NK-92 (cell line): ENCODE measurements around the gene CYB5R3.
"Not testable (repeated sequence)": the region's sequence is repeated elsewhere in the genome, so short reads cannot be mapped to it uniquely, and the experiment has no call there.

Source experiments
- DNase-seq: peaks from one replicate; lab custom pipeline; 2025; ENCODE audit not compliant: unreplicated experiment; lab: John Stamatoyannopoulos, UW

The CYB5R3 gene

DNA sequence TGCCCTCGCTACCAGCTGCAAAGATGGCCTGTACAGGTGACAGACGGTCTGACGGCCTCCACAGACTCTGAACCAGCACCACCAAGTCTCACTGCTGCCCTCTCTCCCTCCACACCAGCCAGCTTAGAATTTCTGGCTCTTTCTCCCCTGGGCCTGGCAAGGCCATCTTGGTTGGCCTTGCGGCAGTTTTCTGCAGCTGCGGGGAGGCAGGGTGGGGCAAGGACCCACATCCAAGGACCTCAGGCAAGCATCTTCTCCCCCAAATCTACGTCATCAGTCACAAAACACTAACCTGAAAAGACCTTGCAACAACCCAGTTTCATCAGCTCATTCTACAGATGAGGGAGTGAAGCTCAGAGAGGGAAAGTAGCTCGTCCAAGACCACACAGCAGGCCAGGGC lies 22.8 kb downstream of the CYB5R3 start:
- DNase-seq = no peak

DNA sequence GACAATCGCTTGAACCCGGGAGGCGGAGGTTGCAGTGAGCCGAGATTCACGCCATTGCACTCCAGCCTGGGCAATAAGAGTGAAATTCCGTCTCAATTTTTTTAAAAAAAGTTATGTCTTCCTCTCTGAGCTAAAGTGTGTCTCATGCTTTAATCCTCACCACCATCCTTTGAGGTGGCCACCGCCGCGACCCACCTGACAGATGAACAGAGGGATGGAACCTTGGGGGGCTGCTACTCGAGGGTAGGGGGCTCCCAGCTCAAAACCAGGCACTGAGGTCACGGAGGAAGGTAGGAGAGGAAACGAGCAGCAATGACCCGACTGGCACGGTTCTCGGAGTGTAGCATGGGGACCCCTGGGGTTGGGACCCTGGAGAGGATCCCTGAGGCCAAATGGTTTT lies 23.8 kb downstream of the CYB5R3 start:
- DNase-seq = no peak

DNA sequence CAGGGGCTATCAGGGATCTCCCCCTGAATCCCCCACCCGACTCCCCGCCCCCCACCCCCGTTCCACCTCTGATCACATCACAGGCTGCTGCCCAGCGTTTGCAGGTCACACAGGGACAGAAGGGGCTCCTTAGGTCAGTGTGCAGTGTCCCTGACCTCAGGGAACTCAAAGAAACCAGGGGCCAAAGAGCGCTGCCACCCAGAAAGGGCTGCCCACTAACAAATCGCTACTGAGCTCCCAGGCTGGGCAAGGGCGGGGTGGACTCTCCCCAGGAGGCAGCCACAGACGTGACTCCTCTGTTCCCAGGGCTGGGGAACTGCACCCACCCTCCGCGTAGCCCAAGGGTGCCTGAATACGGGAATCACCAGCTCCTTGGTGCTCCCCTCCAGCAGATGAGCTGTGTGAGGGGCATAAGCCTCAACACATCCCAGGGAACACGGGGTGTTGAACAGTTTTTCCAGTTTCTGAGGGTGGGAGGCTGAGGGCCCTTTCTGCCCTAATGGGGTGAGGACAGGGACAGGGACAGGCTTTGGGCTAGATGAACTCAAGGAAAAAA lies 24.6 kb downstream of the CYB5R3 start:
- no peak for DNase-seq

DNA sequence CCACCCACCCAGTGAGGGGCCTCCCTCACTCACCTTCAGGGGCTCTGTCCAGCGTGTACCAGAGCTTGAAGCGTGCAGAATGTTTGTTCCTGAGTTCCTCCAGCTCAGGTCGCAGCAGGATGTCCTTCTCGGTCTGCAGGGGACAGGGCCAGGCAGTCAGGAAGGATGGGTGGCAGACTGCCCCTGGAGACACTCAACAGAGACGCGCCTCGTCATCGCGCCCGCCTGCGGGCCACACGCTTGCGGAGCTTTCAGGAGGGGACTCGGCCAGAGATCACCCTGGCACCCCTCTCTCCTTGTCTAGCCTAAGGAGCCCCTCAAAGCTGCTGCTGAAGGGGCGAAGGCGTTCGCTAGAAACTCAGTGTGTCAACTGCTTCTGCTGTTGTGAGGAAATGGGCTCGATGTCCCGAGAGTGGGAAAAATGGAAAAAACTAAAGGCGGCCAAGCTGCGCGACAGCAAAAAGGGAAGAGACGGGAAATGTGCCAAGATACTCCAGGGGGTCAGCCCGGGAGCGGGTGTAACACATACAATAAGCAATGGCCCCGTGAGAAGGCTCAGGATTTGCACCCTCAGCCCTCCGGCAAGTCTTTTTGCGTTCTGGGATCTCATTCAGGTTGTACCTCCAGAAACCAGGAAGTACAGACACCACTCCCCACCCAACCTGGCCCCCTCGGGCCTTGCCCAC lies 25.3 kb downstream of the CYB5R3 start:
- DNase-seq = no peak

DNA sequence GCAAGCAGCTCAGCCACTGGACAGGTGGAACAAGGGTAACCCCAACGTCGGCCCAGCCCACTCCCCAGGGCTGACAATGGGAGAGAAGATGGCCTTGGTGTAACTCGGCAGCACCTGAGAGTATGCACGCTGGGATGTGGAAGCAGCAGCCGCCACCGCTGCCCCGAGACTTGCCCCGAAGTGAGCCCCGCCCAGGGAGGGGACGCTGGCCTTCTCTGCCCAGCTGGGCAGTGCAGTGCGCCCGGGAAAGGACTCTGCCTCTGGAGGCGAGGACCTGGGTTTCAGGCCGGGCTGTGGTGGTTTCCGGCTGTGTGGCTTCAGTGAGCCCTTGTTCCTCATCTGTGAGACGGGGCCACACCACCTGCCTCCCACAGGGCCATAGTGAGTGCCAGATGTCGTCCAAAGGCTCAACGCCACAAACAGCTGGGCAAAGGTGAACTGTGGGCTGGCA lies 25.9 kb downstream of the CYB5R3 start:
- no peak for DNase-seq

DNA sequence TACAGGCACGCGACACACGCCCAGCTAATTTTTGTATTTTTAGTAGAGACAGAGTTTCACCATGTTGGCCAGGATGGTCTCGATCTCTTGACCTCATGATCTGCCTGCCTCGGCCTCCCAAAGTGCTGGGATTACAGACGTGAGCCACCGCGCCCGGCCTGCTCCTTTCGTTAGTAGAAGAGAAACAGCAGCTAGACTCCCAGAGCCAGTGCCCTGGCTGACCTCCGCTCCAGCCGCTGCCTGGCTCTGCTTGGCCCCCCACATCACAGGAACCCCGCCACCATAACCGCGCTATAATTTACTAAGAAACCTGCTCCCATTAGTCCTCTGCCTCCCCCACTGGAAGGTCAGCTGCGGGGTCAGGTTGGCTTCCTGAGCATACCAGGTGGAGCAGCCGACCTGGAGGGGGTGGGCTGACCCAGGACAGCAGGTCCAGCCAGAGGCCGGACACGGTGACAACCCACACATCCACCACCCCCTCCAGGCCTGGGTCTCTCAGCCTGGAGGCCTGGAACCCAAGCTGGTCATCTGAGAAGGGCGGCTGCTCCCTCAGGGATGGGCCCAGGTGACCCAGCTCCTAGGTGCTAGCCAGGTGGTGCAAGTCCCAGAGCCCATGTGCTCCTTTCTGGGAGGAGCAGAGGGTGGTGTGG lies 27.0 kb downstream of the CYB5R3 start:
- DNase-seq = no peak

DNA sequence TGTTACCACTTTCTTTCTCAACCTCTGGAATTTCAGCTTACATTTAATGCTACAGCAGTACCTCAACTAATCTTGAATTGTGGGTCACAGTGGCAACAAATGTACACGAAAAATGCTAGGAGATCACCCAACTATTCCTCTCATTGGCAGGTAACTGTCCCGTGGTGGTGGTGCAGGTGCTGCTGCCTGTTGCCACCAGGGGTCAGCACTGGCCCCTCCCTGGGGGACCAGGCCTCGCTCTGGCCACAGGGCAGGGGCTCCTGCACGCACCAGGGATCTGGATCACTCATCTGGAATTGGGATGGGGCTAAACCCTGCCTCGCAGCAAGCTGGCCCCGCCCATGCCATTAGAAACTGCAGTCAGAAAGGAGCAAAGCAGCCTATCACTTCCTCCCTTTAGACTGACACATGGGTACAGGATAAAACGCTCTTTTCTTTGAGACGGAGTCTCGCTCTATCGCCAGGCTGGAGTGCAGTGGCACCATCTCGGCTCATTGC lies 27.6 kb downstream of the CYB5R3 start:
- DNase-seq = no peak

DNA sequence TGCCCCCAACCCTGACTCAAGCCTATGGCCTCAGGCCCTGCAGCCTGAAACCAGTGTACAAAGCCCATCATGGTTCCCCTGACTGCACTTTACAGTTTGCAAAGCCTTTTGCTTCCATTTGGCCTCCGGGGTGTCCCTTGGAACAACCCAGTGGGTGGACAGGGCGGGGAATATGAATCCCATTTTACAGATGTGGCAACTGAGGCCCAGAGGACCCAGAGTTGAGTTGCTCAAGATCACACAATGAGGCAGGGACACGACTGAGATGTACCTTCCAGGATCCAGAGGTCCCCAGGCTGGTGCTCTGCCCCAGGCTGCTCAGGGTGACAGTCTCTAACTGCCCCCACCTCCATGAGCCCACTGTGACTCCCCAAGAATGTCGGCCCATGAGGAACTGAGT lies 29.1 kb downstream of the CYB5R3 start:
- no peak for DNase-seq

DNA sequence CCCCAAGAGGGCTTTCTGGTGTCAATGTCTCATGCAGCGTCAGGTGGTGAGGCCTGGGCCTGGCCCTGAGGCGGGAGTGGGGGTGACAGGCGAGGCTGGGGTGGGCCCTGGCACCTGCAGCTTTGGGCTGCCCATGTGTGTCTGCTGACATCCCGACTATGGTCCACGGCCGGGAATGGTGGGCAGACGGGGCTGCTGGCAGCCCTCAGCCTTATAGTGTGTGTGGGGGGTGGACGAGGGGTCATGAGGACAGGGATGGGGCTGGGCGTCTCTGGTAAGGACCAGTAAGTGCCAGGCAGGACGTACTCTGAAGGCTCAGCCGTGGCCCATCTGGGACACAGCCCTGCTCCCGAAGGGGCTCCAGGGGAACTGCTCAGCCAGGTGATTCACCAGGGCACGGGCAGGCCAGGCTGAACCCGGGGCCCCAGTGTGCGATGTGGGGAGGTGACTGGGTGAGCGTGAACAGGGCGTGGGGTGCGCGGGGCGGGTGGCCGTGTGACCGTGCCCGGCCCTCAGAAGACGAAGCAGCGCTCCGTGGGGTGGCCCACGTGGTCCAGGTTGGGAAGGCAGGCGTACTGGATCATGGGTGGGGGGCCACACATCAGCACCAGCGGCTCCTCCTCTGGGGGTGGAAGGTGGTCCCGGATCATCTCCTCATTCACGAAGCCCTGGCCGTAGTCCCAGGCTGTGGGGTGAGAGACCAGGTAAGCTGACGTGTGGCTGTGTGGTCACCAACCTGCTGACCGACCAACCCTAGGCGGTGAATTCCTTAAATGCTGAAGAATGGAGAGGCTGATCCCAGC lies 29.7 kb downstream of the CYB5R3 start:
- DNase-seq = no peak

DNA sequence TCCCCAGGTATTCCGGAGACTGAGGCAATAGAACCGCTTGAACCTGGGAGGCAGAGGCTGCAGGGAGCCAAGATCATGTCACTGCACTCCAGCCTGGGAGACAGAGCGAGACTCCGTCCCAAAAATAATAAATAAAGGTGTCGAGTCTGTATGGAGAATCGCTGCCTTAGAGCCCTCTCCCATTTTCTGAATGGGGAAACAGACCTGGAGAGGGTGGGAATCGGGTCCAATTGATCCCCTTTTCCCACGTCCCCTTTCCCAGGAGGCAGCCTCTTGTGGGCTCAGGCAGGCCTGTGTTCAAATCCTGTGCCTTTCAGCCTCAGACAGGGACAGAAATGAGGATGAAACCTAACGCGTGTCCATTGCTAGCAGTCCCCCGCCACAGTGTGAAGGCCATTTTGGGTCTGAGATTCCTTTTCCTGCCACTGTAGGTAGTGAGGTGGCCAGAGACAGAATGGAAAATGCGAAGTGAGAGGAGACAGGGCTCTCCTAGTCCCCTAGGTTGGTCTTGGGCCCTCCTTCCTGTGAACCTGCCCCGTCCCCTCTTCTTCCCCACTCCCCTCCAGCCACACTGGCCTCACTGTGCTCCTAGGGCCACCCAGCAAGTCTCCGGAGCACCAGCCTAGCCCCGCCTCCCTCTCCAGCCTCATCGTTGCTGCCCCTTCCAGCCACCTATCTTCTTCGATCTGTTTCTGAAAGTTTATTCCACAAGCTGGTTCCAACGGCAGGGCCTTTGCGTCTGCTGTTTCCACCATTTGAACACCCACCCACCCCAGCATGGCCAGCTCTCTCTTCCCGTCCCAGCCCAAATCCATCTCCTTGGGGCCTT lies 31.8 kb downstream of the CYB5R3 start:
- DNase-seq = no peak

DNA sequence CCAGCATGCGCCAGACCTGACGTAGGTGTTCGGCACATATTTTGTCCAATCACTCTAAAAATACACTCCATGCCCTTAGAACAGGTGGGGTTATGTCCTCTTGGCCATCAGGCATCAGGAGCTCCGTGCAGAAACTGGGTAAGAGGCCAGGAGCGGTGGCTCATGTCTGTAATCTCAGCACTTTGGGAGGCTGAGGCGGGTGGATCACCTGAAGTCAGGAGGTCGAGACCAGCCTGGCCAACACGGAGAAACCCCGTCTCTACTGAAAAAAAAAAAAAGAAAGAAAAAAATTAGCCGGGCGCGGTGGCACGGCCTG lies 33.4 kb downstream of the CYB5R3 start:
- DNase-seq = not testable (repeated sequence)

DNA sequence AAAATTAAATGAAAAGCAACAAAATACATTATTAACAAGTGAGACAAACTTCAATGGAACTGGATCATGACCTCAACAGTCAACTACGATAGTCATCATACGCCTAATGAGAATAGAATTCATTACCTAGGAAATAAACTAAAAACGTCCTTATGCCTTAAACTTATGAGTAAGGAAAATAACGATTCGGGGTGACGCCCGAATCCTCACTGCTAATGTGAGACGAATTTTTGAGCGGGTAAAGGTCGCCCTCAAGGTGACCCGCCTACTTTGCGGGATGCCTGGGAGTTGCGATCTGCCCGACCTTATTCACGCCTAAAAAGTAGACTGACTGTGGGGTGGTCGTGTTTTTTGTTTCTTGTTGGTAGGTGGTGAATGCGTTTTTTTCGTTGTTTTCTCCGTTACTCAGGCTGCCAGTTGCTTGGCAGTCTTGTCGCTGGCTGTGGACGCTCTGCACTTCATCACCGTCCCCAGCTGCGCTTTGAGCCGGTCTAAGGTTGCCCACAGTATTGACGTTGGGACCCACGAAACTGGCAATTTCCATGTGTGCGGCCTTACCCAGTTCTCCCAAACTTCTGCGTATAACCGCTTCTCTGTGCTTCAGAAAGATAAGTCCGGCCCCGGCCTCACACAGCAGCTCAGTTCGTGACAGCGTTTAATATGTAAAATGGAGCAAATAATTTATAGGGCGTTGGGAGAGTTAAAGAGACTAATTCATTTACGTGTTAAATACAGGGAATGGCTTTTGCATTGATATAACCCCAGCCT lies 33.9 kb downstream of the CYB5R3 start:
- DNase-seq = peak; percentile 21

DNA sequence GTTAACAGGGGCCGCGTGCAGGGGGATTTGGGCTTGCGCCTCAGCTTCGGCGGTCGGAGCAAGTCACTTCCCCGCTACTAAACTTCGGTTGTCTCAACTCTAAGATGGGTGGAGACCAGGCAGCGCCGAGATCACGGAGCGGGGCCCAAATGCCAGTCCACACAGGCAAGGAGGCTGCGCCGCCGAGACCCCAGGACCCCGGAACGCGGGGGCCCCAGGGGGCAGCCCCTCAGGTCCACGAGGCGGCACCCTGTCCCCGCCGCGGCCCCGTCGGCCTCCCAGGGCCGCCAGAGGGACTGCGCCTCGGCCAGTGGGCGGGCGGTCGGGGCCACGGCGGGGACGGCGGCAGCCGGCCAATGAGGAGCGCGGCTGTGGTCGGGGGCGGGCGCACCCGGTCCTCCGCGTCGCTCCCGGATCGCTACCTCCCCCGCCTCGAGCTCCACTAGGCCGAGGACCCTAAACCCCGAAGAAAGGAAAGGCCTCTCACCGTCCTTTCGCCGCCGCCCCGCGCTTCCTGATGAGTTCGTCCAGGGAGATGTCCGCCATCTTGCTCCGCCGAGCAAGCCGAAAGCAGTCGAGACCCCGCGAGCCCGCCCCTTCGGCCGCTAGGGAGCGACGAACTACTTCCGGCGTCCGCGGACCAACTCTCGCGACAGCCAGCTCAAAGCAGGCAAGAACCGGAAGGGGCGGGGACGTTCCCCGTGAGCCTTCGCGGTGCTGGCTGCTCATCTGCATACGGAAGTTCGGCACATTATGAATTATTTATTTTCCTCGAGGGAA lies 34.7 kb downstream of the CYB5R3 start, which contains the start of gene POLDIP3:
POLDIP3 (minus strand) TSS at position 572 of the 780 bp plus-strand sequence; CDS start at position 546, 26 bp downstream.
- peak; percentile 80 for DNase-seq

DNA sequence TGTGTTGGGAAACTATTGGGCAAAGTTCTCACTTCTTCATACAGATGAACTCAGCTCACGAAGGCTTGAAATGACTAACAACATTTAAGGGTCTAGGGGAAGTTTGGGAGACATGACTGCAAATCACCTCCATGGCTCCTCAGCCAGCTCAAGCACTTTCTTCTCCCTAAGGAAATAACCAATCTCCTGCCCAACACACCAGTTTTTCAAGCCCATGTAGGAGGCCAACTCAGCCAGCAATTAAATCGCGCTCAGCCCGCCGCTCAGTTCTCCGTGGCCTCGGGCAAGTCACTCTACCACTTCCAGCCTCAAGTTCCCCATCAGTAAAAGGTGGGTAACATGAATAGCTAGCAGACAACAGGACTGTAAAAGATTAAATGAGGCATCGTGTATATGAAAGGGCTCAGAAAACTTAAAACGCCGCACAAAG lies 35.3 kb downstream of the CYB5R3 start:
- no peak for DNase-seq

DNA sequence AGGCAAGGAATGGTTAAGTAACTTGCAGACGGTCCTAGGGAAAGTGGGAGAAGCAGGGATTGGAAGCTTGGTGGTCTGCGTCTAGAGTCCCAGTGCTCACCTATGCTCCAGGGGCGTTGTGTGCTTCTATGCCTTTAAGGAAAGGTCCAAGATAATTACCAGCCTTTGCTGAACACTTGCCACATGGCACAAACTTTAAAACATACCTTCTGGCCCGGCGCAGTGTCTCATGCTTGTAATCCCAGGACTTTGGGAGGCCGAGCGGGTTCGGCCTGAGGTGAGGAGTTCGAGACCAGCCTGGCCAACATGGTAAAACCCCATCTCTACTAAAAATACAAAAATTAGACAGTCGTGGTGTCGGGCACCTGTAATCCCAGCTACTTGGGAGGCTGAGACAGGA lies 36.9 kb downstream of the CYB5R3 start:
- no peak for DNase-seq

DNA sequence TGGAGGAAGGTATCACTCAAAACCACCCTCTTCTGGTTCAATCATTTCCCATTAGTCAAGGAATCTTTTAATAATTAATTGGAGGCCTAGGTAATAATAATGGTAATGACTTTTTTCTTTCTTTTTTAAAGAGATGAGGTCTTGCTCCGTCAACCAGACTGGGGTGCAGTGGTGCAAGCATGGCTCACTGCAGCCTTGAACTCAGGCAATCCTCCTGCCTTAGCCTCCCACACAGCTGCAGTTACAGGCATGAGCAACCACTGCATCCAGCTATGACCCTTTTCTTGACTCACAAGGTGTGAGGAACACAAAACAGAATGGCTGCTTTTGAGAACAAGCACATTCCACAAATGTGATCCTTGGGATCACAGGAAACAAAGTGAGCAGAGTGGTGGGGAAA lies 38.1 kb downstream of the CYB5R3 start:
- no peak for DNase-seq

DNA sequence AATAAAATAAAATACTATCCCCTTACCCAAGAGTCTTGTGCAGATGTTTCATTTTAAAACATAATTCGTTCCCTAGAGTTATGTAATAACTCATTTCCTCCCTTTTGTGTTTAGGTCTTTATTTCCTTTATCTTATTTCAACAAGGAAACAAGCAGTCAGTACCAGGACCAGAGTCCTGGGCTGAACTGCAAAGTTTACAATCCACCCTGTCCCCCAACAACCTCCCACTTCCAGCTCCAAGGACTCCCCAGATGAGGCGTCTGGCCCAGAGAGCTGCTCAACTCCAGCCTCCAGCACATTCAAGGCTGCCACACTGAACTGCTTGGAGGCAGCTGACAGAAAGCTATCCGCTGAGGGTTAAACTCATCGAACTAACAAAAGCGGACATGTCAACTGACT lies 39.0 kb downstream of the CYB5R3 start:
- DNase-seq = no peak

DNA sequence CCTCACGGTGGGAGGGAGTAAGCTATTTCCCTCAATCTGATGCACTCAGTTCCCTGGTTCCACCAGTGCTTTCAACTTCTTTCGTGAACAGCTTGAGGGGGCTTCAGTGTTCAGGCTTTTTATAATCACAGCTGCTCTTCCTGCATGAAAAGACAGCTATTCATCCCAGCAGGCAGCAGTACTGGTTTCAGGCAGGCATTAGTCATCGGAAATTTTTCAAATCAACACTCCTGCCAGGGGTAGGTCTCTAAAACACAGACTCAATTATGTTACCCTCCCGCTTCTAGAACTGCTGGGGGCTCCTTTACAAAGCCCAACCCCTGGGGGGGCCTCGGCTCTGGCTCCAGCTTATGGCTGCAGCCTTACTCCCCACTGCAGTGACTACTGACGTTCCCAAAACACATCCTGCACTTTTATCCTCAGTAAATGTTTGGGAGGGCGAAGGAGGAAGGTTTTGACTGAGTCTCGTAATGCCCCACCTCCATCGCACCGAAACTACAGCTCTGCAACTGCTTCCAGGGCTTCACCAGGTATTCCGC lies 40.3 kb downstream of the CYB5R3 start:
- DNase-seq = no peak
